ENCODE measurements around the gene SRGAP1.

GRCh38 chr12:64102339-64102738, 257.8 kb downstream of the SRGAP1 start:
- TF ChIP-seq REST (IDR thresholded peaks at IDR 0.05; ENCODE audit: insufficient read depth in 1 of 2, low read depth in 2 of 2, low read length in 2 of 2) (no peak), POLR2AphosphoS5 (IDR thresholded peaks at IDR 0.05; ENCODE audit: low read depth, low read length) (no peak)

Measured in PFSK-1 (cell line).